Glomerular visceral epithelial cell (primary cell): ENCODE data around the gene FGA.
A peak's percentile ranks its signal among the peaks of the same experiment; 100 is the strongest.
"Not testable (repeated sequence)": the region's sequence is repeated elsewhere in the genome, so short reads cannot be mapped to it uniquely, and the experiment has no call there.

Experiments used
- DNase-seq: peaks from one replicate; pipeline ENCODE4 v3.0.0-alpha.2; 2016; ENCODE audit errors: extremely low spot score

The FGA gene

GRCh38 chr4:154606728-154607723 is 16.5 kb upstream of the FGA start:
- DNase-seq: no peak

GRCh38 chr4:154604696-154605200 is 14.2 kb upstream of the FGA start:
- no peak for DNase-seq

GRCh38 chr4:154603033-154603943 is 12.7 kb upstream of the FGA start:
- DNase-seq: no peak

- DNase-seq: no peak
Observed at GRCh38 chr4:154602404-154603020, 12.0 kb upstream of the FGA start.

GRCh38 chr4:154597798-154598774 is 7.5 kb upstream of the FGA start:
- no peak for DNase-seq

- not testable (repeated sequence) for DNase-seq
Observed at GRCh38 chr4:154597281-154597680, 6.7 kb upstream of the FGA start.

- DNase-seq: peak; percentile 9
Observed at GRCh38 chr4:154595807-154596206, 5.3 kb upstream of the FGA start.

GRCh38 chr4:154594343-154594742 is 3.8 kb upstream of the FGA start:
- DNase-seq: not testable (repeated sequence)

- DNase-seq: no peak
Observed at GRCh38 chr4:154593868-154594267, 3.3 kb upstream of the FGA start.

- no peak for DNase-seq
Observed at GRCh38 chr4:154591890-154592289, 1.3 kb upstream of the FGA start.

GRCh38 chr4:154589296-154590197 is 995 bp downstream of the FGA start:
- no peak for DNase-seq

- DNase-seq: no peak
Observed at GRCh38 chr4:154588198-154588597, 2.3 kb downstream of the FGA start.

- DNase-seq: no peak
Observed at GRCh38 chr4:154586296-154587033, 4.1 kb downstream of the FGA start.

GRCh38 chr4:154585369-154586018 is 5.0 kb downstream of the FGA start:
- DNase-seq: no peak

- DNase-seq: no peak
Observed at GRCh38 chr4:154584259-154584658, 6.3 kb downstream of the FGA start.

GRCh38 chr4:154583677-154584076 is 6.9 kb downstream of the FGA start:
- no peak for DNase-seq

- no peak for DNase-seq
Observed at GRCh38 chr4:154583230-154583629, 7.3 kb downstream of the FGA start.

GRCh38 chr4:154582723-154583122 is 7.8 kb downstream of the FGA start:
- DNase-seq: no peak
